ENCODE data around the gene TIMP2. TPM values are rescaled to one million over a fixed set of nuclear protein-coding genes. Genes with fewer than 3 reads are reported as not detected.
"Not testable (repeated sequence)": the region's sequence is repeated elsewhere in the genome, so short reads cannot be mapped to it uniquely, and the experiment has no call there.

Gene TIMP2
- total RNA-seq, 1 experiment from 2014 or later: 114 TPM

DNA sequence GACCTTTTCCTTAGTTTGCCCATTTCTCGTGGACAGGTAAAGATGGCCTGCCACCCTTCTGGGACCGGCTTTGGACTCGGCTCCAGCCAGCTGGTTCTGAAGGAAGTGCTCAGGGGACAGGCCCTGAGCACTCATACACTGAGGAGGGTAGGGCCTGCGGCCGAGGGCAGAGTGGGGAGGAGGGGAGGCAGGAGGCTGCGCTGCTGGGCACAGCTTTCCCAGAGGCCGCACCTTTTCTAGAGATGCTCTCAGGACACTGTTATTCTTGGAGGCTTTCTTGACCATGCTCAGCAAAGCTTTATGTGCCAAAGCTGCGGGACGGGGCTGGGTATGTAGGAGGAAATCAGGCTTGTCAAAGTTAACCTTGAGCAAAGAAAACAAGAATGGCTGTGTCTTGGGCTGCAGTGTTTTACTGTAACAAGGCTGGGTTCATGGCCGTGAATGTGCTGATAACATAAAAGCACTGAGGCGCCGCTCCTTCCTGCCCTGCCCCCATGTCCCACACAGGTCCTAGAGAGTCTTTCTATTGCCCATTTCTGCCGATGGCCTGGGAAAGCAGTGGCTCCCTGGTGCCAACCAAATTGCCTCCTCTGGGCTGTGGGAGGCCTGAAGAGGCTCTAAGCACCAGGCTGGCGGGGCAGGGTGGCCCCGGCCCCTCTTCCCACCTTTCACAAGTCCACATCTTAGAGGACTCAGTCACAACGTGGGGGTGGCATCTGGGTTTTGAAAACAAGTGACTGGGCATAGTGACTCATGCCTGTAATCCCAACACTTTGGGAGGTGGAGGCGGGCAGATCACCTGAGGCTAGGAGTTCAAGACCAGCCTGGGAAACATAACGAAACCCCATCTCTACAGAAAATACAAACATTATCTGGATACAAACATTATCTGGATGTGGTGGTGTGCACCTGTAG is 22.3 kb upstream of the TIMP2 start:
- no peak overlapping the region for H2AFZ ChIP-seq
- no peaks in the 10 kb centered on the region for H3K79me2 ChIP-seq (ENCODE audit: low read depth)
- intact Hi-C loops (cut with micrococcal nuclease; ENCODE audit: unreplicated experiment): no loop called here
- H4K20me1 ChIP-seq (ENCODE audit: insufficient read depth): no peaks in the 10 kb centered on the region
- H3F3A ChIP-seq (ENCODE audit: insufficient read depth, low read depth): no peaks in the 10 kb centered on the region
- BruUV-seq (replicated peaks): no TSS peak
- no peaks in the 10 kb centered on the region for H3K36me3 ChIP-seq (ENCODE audit: low read depth)
- no peaks in the 10 kb centered on the region for H3K9me2 ChIP-seq (ENCODE audit: insufficient read depth)
- no peaks in the 10 kb centered on the region for H3K27me3 ChIP-seq (ENCODE audit: insufficient read depth, low read depth)
- DNase-seq: no peak
- H3K4me3 ChIP-seq: no peak overlapping the region
- POLR2A ChIA-PET (ENCODE audit: unreplicated experiment): no interaction called here
- no peak overlapping the region for H3K27ac ChIP-seq
- no peaks in the 10 kb centered on the region for H3K9me3 ChIP-seq (ENCODE audit: insufficient read depth, low read depth)
- CTCF ChIA-PET: no interaction called here
- no peak overlapping the region for H3K4me2 ChIP-seq
- no peak for TF ChIP-seq CTCF (conservative IDR thresholded peaks at IDR 0.05)
- no peak for TF ChIP-seq EZH2 (IDR thresholded peaks at IDR 0.05; ENCODE audit: low read depth)
- no peaks in the 10 kb centered on the region for H3K4me1 ChIP-seq (replicated peaks; ENCODE audit: insufficient read depth)

- Histone ChIP-seq H3K79me2 (ENCODE audit: low read depth) (no peaks in the 10 kb centered on the region), H2AFZ (no peak overlapping the region), H3K4me1 (replicated peaks; ENCODE audit: insufficient read depth) (no peaks in the 10 kb centered on the region), H3K9me2 (ENCODE audit: insufficient read depth) (no peaks in the 10 kb centered on the region), H3K27ac (no peak overlapping the region), H3K27me3 (ENCODE audit: insufficient read depth, low read depth) (no peaks in the 10 kb centered on the region), H3F3A (ENCODE audit: insufficient read depth, low read depth) (no peaks in the 10 kb centered on the region), H3K4me2 (no peak overlapping the region), H3K9me3 (ENCODE audit: insufficient read depth, low read depth) (no peaks in the 10 kb centered on the region), H4K20me1 (ENCODE audit: insufficient read depth) (no peaks in the 10 kb centered on the region), H3K36me3 (ENCODE audit: low read depth) (no peaks in the 10 kb centered on the region), H3K4me3 (no peak overlapping the region)
- POLR2A ChIA-PET (ENCODE audit: unreplicated experiment): interaction anchor here (0.6 kb wide), 1 partner anchor 74 kb away, joined by 6 read pairs; no protein-coding TSS in a partner anchor
- TF ChIP-seq CTCF (conservative IDR thresholded peaks at IDR 0.05) (no peak), EZH2 (IDR thresholded peaks at IDR 0.05; ENCODE audit: low read depth) (no peak)
- DNase-seq: no peak
- intact Hi-C loops (cut with micrococcal nuclease; ENCODE audit: unreplicated experiment): no loop called here
- CTCF ChIA-PET: no interaction called here
- no TSS peak for BruUV-seq (replicated peaks)
Observed at GRCh38 chr17:78946631-78947030, 21.4 kb upstream of the TIMP2 start.

- no peak overlapping the region for H3K4me2 ChIP-seq
- no peak overlapping the region for H2AFZ ChIP-seq
- no peak overlapping the region for H3K4me3 ChIP-seq
- no peaks in the 10 kb centered on the region for H4K20me1 ChIP-seq (ENCODE audit: insufficient read depth)
- H3F3A ChIP-seq (ENCODE audit: insufficient read depth, low read depth): no peaks in the 10 kb centered on the region
- TF ChIP-seq EZH2 (IDR thresholded peaks at IDR 0.05; ENCODE audit: low read depth): no peak
- no peak for TF ChIP-seq CTCF (conservative IDR thresholded peaks at IDR 0.05)
- no peaks in the 10 kb centered on the region for H3K9me2 ChIP-seq (ENCODE audit: insufficient read depth)
- intact Hi-C loops (cut with micrococcal nuclease; ENCODE audit: unreplicated experiment): no loop called here
- ChIA-PET POLR2A (ENCODE audit: unreplicated experiment) (no interaction called here), CTCF (no interaction called here)
- no peak for DNase-seq
- no peak overlapping the region for H3K27ac ChIP-seq
- H3K9me3 ChIP-seq (ENCODE audit: insufficient read depth, low read depth): no peaks in the 10 kb centered on the region
- no peaks in the 10 kb centered on the region for H3K79me2 ChIP-seq (ENCODE audit: low read depth)
- no TSS peak for BruUV-seq (replicated peaks)
- H3K27me3 ChIP-seq (ENCODE audit: insufficient read depth, low read depth): no peaks in the 10 kb centered on the region
- H3K4me1 ChIP-seq (replicated peaks; ENCODE audit: insufficient read depth): no peaks in the 10 kb centered on the region
- H3K36me3 ChIP-seq (ENCODE audit: low read depth): no peaks in the 10 kb centered on the region
Observed at GRCh38 chr17:78946131-78946530, 20.9 kb upstream of the TIMP2 start.

GRCh38 chr17:78945455-78945854 is 20.3 kb upstream of the TIMP2 start:
- intact Hi-C loops (cut with micrococcal nuclease; ENCODE audit: unreplicated experiment); H3K4me1 ChIP-seq (replicated peaks; ENCODE audit: insufficient read depth); POLR2A ChIA-PET (ENCODE audit: unreplicated experiment); H3K79me2 ChIP-seq (ENCODE audit: low read depth); H3K9me2 ChIP-seq (ENCODE audit: insufficient read depth); H3K4me3 ChIP-seq; DNase-seq; CTCF ChIA-PET; H3K27ac ChIP-seq; H2AFZ ChIP-seq; H3K36me3 ChIP-seq (ENCODE audit: low read depth); BruUV-seq (replicated peaks); H3K9me3 ChIP-seq (ENCODE audit: insufficient read depth, low read depth); H3K27me3 ChIP-seq (ENCODE audit: insufficient read depth, low read depth); H3F3A ChIP-seq (ENCODE audit: insufficient read depth, low read depth); H3K4me2 ChIP-seq; H4K20me1 ChIP-seq (ENCODE audit: insufficient read depth): not testable (repeated sequence)
